SU-DHL-6 (cell line): ENCODE results near the gene TMEM106C.

ENCODE experiments used
- H2AFZ ChIP-seq: fragments of 200-600 bp; sonication (generic); 2 replicates; pipeline ENCODE4 v1.6.1; 2014; ENCODE audit warnings: low read depth, mild to moderate bottlenecking, moderate library complexity, mixed read lengths, antibody characterized with exemption, low read length; ENCODE audit not compliant: severe bottlenecking
- H3F3A ChIP-seq: fragments of 200-600 bp; shearing (Covaris generic); 2 replicates; pipeline ENCODE4 v1.6.0; 2016; ENCODE audit warnings: antibody characterized with exemption, mild to moderate bottlenecking; ENCODE audit not compliant: insufficient read depth
- H3K27ac ChIP-seq: fragments of 200-600 bp; sonication (generic); 2 replicates; pipeline ENCODE4 v1.5.1; 2016; ENCODE audit warnings: low read depth, mild to moderate bottlenecking, low read length, moderate library complexity, mixed read lengths
- H3K27me3 ChIP-seq: fragments of 200-600 bp; sonication (generic), shearing (Covaris generic); 2 replicates; pipeline ENCODE4 v1.6.0; 2014; ENCODE audit warnings: mild to moderate bottlenecking, low read length
- H3K36me3 ChIP-seq: fragments of 200-600 bp; sonication (generic); 2 replicates; pipeline ENCODE4 v1.6.1; 2014; ENCODE audit warnings: mild to moderate bottlenecking, low read length, mixed read lengths
- H3K4me2 ChIP-seq: fragments of 300-600, 200-600 bp; shearing (Covaris generic), sonication (generic); 2 replicates; pipeline ENCODE4 v1.6.0; 2014; ENCODE audit warnings: low read length, low read depth, mild to moderate bottlenecking; ENCODE audit not compliant: poor library complexity, severe bottlenecking
- H3K4me3 ChIP-seq: fragments of 200-600 bp; sonication (generic); 2 replicates; pipeline ENCODE4 v1.5.1; 2014; ENCODE audit warnings: antibody characterized with exemption, low read length, mild to moderate bottlenecking, mixed read lengths; ENCODE audit not compliant: insufficient read depth, poor library complexity, severe bottlenecking
- H3K79me2 ChIP-seq: fragments of 200-600 bp; sonication (generic); 2 replicates; pipeline ENCODE4 v1.6.1; 2014; ENCODE audit warnings: mild to moderate bottlenecking, low read length, moderate library complexity; ENCODE audit not compliant: insufficient read depth
- H3K9ac ChIP-seq: fragments of 200-600 bp; sonication (generic); 2 replicates; pipeline ENCODE4 v1.7.0; 2014; ENCODE audit warnings: mild to moderate bottlenecking, low read length
- H3K9me2 ChIP-seq: fragments of 200-600 bp; sonication (generic); replicated peaks from 2 replicates; pipeline ENCODE4 v1.6.1; 2014; ENCODE audit warnings: low read length; ENCODE audit not compliant: insufficient read depth
- H3K9me3 ChIP-seq: fragments of 200-600 bp; sonication (generic); 2 replicates; pipeline ENCODE4 v1.6.1; 2014; ENCODE audit warnings: low read length, mixed read lengths; ENCODE audit not compliant: insufficient read depth
- H4K20me1 ChIP-seq: fragments of 200-600 bp; sonication (generic); 2 replicates; pipeline ENCODE4 v1.6.1; 2014; ENCODE audit warnings: low read depth, mild to moderate bottlenecking, antibody characterized with exemption, low read length, moderate library complexity, mixed read lengths
- EZH2phosphoT487 ChIP-seq: fragments of 200-600 bp; sonication (generic), shearing (Covaris generic); conservative IDR thresholded peaks from 2 replicates; pipeline ENCODE4 v1.6.1; 2018; ENCODE audit warnings: mild to moderate bottlenecking, antibody characterized with exemption, low read length, moderate library complexity, mixed read lengths
- TF ChIP-seq, protein P1 (sequence below): fragments of 200-600 bp; sonication (generic); IDR thresholded peaks from one replicate; pipeline ENCODE4 v1.5.1; 2017; ENCODE audit warnings: antibody characterized with exemption, mild to moderate bottlenecking, low read length, moderate library complexity; ENCODE audit not compliant: insufficient read depth, poor library complexity, severe bottlenecking

The TMEM106C gene

DNA sequence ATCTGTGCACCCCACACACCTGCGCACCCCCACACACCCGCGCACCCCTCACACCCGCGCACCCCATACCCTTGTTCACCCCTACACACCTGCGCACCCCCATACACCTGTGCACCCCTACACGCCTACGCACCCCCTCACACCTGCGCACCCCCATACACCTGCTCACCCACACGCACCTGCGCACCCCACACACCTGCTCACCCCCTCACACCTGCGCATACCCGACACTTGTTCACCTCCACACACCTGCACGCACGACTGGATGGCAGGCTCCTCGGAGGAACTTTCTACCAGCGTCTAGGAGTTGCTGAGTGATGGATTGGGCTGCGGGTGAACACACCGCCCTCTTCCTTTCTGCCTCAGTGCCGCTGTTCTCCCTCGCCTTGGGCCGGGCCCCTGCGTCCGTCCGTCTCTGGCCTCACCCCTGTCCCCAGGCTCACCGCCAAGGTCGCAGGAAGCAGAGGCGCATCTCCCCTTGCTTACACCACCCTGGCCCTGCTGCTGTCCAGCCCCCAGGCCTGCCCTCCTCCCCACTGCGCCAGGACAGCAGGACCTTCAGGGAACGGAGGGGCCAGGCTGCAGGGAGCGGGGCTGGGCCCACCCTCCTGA, 20.7 kb upstream of the TMEM106C start:
- no peak overlapping the region for H2AFZ ChIP-seq
- no peaks in the 10 kb centered on the region for H3F3A ChIP-seq
- no peaks in the 10 kb centered on the region; the same call in 1 of the 2 replicates for H3K27me3 ChIP-seq
- H3K9ac ChIP-seq = no peak overlapping the region
- no peaks in the 10 kb centered on the region for H3K79me2 ChIP-seq
- no peaks in the 10 kb centered on the region for H3K36me3 ChIP-seq
- no peak overlapping the region for H3K4me2 ChIP-seq
- no peak for TF ChIP-seq EZH2phosphoT487
- TF ChIP-seq, protein P1, sequence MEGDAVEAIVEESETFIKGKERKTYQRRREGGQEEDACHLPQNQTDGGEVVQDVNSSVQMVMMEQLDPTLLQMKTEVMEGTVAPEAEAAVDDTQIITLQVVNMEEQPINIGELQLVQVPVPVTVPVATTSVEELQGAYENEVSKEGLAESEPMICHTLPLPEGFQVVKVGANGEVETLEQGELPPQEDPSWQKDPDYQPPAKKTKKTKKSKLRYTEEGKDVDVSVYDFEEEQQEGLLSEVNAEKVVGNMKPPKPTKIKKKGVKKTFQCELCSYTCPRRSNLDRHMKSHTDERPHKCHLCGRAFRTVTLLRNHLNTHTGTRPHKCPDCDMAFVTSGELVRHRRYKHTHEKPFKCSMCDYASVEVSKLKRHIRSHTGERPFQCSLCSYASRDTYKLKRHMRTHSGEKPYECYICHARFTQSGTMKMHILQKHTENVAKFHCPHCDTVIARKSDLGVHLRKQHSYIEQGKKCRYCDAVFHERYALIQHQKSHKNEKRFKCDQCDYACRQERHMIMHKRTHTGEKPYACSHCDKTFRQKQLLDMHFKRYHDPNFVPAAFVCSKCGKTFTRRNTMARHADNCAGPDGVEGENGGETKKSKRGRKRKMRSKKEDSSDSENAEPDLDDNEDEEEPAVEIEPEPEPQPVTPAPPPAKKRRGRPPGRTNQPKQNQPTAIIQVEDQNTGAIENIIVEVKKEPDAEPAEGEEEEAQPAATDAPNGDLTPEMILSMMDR = no peak
- H3K9me3 ChIP-seq = no peaks in the 10 kb centered on the region
- H3K27ac ChIP-seq = no peak overlapping the region
- H4K20me1 ChIP-seq = no peaks in the 10 kb centered on the region
- no peaks in the 10 kb centered on the region for H3K9me2 ChIP-seq
- H3K4me3 ChIP-seq = no peak overlapping the region

DNA sequence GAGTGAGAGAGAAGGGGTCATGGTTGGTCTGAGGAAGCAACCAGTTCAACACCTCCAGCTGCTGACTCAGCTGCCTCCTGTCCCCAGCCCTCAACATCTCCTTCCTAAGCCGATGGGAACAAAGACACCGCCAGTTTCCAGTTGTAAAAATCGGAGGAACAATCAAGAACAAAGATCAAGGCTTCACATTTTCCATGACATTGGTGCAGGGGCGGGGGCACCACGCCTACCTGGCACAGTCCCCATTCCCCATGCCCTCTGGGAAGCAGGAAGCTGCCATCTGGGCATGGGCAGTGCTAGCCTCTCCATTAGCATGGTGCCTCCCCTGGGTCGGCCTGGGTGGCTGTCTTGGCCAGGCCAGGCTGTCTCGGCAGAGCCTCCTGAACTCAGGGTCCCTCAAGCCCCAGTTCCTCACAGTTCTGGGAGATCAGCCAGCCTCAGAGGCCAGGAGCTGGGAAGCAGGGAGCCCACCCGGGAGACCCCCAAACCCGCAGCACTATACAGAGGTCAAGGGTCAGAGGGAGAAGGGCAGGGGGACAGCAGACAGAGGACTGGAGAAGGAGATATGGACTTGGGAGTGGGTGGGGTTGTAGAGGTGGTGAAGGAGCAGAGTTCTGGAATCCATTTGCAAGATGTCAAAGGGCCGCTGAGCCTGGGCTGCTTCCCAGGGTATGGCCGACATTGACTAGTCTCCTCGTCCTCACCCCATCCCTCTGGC, 19.6 kb upstream of the TMEM106C start:
- no peak overlapping the region for H3K4me3 ChIP-seq
- H3K4me2 ChIP-seq = no peak overlapping the region
- no peaks in the 10 kb centered on the region for H3K9me3 ChIP-seq
- TF ChIP-seq EZH2phosphoT487 = no peak
- TF ChIP-seq, protein P1 = no peak
- no peaks in the 10 kb centered on the region for H3K79me2 ChIP-seq
- H3F3A ChIP-seq = no peaks in the 10 kb centered on the region
- H3K27me3 ChIP-seq = no peaks in the 10 kb centered on the region; the same call in 1 of the 2 replicates
- no peaks in the 10 kb centered on the region for H3K36me3 ChIP-seq
- no peaks in the 10 kb centered on the region for H3K9me2 ChIP-seq
- H2AFZ ChIP-seq = no peak overlapping the region
- H4K20me1 ChIP-seq = no peaks in the 10 kb centered on the region
- no peak overlapping the region for H3K27ac ChIP-seq
- no peak overlapping the region for H3K9ac ChIP-seq

DNA sequence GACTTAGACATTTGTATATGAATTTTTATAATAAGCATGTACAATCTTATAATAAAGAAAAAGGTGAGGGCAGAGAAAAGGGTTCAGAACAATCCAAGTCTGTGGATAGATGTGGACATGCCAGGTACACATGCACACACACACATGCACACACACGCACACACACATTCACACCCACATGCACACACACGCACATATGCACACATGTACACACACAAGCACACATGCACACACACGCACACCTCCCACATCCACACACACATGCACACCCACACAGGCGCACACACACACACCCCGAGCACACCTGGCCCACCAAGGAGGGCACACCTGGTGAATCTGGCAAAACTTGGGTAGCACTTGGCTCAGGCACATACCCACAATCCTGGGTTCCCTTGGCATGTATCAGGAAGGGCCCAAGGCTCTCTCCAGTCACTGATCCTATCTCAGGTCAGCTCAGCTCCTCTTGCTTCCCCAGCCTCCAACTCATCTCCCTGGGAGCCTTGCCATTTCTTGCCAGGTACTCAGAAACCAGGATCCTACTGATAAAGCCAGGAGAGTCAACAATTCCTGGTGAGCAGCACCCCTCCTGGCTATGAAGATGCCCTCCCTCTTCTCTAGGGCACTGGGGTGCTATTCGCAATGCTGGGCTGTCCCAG, 18.6 kb upstream of the TMEM106C start:
- TF ChIP-seq, protein P1 = no peak
- TF ChIP-seq EZH2phosphoT487 = no peak
- no peak overlapping the region for H3K4me2 ChIP-seq

More for the DNA sequence above, 18.6 kb upstream of the TMEM106C start:
- Histone ChIP-seq H3F3A (no peaks in the 10 kb centered on the region), H3K4me3 (no peak overlapping the region), H3K9ac (no peak overlapping the region), H3K27ac (no peak overlapping the region), H4K20me1 (no peaks in the 10 kb centered on the region), H3K79me2 (no peaks in the 10 kb centered on the region), H3K27me3 (no peaks in the 10 kb centered on the region; the same call in 1 of the 2 replicates), H2AFZ (no peak overlapping the region), H3K9me3 (no peaks in the 10 kb centered on the region), H3K9me2 (no peaks in the 10 kb centered on the region), H3K36me3 (no peaks in the 10 kb centered on the region)
